ENCODE measurements around the gene ARHGEF10L. TPM values are rescaled to one million over a fixed set of nuclear protein-coding genes. Genes with fewer than 3 reads are reported as not detected.

Gene ARHGEF10L
- total RNA-seq, 1 donor from 2014 or later = 24.0 TPM

GRCh38 chr1:17704176-17704575, 164.7 kb downstream of the ARHGEF10L start:
- no peaks in the 10 kb centered on the region for H3K9me3 Mint-ChIP-seq (ENCODE audit: unreplicated experiment)
- no peak for DNase-seq (ENCODE audit: extremely low spot score, unreplicated experiment)
- H3K27me3 Mint-ChIP-seq (ENCODE audit: unreplicated experiment) = peaks cover 2% of the 10 kb centered on the region
- no peaks in the 10 kb centered on the region for H3K4me1 Mint-ChIP-seq (ENCODE audit: unreplicated experiment)
- H3K4me3 Mint-ChIP-seq (ENCODE audit: unreplicated experiment) = no peak overlapping the region
- no peak overlapping the region for H3K27ac Mint-ChIP-seq (ENCODE audit: unreplicated experiment)
- no peak for TF ChIP-seq CTCF (IDR thresholded peaks at IDR 0.05)
- no peaks in the 10 kb centered on the region for H3K36me3 Mint-ChIP-seq (ENCODE audit: unreplicated experiment)

GRCh38 chr1:17706445-17706844, 166.9 kb downstream of the ARHGEF10L start:
- no peak overlapping the region for H3K27ac Mint-ChIP-seq (ENCODE audit: unreplicated experiment)
- no peak for DNase-seq (ENCODE audit: extremely low spot score, unreplicated experiment)
- no peaks in the 10 kb centered on the region for H3K36me3 Mint-ChIP-seq (ENCODE audit: unreplicated experiment)
- peaks cover 2% of the 10 kb centered on the region for H3K27me3 Mint-ChIP-seq (ENCODE audit: unreplicated experiment)
- no peaks in the 10 kb centered on the region for H3K9me3 Mint-ChIP-seq (ENCODE audit: unreplicated experiment)
- H3K4me1 Mint-ChIP-seq (ENCODE audit: unreplicated experiment) = no peaks in the 10 kb centered on the region
- H3K4me3 Mint-ChIP-seq (ENCODE audit: unreplicated experiment) = no peak overlapping the region
- TF ChIP-seq CTCF (IDR thresholded peaks at IDR 0.05) = no peak

- H3K4me1 Mint-ChIP-seq (ENCODE audit: unreplicated experiment) = no peaks in the 10 kb centered on the region
- H3K9me3 Mint-ChIP-seq (ENCODE audit: unreplicated experiment) = no peaks in the 10 kb centered on the region
- H3K27me3 Mint-ChIP-seq (ENCODE audit: unreplicated experiment) = peaks cover 8% of the 10 kb centered on the region
- no peak overlapping the region for H3K4me3 Mint-ChIP-seq (ENCODE audit: unreplicated experiment)
- H3K36me3 Mint-ChIP-seq (ENCODE audit: unreplicated experiment) = no peaks in the 10 kb centered on the region
- H3K27ac Mint-ChIP-seq (ENCODE audit: unreplicated experiment) = no peak overlapping the region
- no peak for TF ChIP-seq CTCF (IDR thresholded peaks at IDR 0.05)
- DNase-seq (ENCODE audit: extremely low spot score, unreplicated experiment) = no peak
Observed at GRCh38 chr1:17709981-17710380, 170.5 kb downstream of the ARHGEF10L start.

- Mint-ChIP-seq H3K9me3 (ENCODE audit: unreplicated experiment) (no peaks in the 10 kb centered on the region), H3K27ac (ENCODE audit: unreplicated experiment) (no peak overlapping the region), H3K4me1 (ENCODE audit: unreplicated experiment) (no peaks in the 10 kb centered on the region), H3K4me3 (ENCODE audit: unreplicated experiment) (no peak overlapping the region), H3K27me3 (ENCODE audit: unreplicated experiment) (peaks cover 13% of the 10 kb centered on the region), H3K36me3 (ENCODE audit: unreplicated experiment) (no peaks in the 10 kb centered on the region)
- DNase-seq (ENCODE audit: extremely low spot score, unreplicated experiment) = no peak
- no peak for TF ChIP-seq CTCF (IDR thresholded peaks at IDR 0.05)
Observed at GRCh38 chr1:17710889-17711576, 171.5 kb downstream of the ARHGEF10L start.

- no peaks in the 10 kb centered on the region for H3K36me3 Mint-ChIP-seq (ENCODE audit: unreplicated experiment)
- H3K4me1 Mint-ChIP-seq (ENCODE audit: unreplicated experiment) = no peaks in the 10 kb centered on the region
- H3K4me3 Mint-ChIP-seq (ENCODE audit: unreplicated experiment) = no peak overlapping the region
- no peak for TF ChIP-seq CTCF (IDR thresholded peaks at IDR 0.05)
- no peak for DNase-seq (ENCODE audit: extremely low spot score, unreplicated experiment)
- H3K27me3 Mint-ChIP-seq (ENCODE audit: unreplicated experiment) = peaks cover 13% of the 10 kb centered on the region
- H3K9me3 Mint-ChIP-seq (ENCODE audit: unreplicated experiment) = no peaks in the 10 kb centered on the region
- no peak overlapping the region for H3K27ac Mint-ChIP-seq (ENCODE audit: unreplicated experiment)
Observed at GRCh38 chr1:17711577-17711910, 172.0 kb downstream of the ARHGEF10L start.

All from osteocyte (in vitro differentiated cells).